Endothelial cell of umbilical vein (primary cell): ENCODE data around the gene DUS2. TPM values are rescaled to one million over a fixed set of nuclear protein-coding genes. Genes with fewer than 3 reads are reported as not detected.

Experiments
- BruUV-seq: library from RNA; stranded (reverse); fragments of 400-500 nt; replicated peaks from 2 replicates; lab custom pipeline; 2021; lab: Mats Ljungman, UMichigan
- CTCF ChIA-PET: fragments of 300-600, 350-600 bp; sonication (Branson Sonifier 250); formaldehyde crosslinking; loops from one replicate; lab custom pipeline; 2021; ENCODE audit warnings: antibody characterized with exemption, inconsistent platforms; lab: Charles Lee
- POLR2A ChIA-PET: fragments of 300-600, 350-600 bp; sonication (Branson Sonifier 250); formaldehyde crosslinking; loops from one replicate; lab custom pipeline; 2021; ENCODE audit warnings: antibody characterized with exemption, inconsistent platforms; lab: Charles Lee
- DNase-seq: peaks from one replicate; pipeline ENCODE4 v3.0.0-alpha.2; 2011; ENCODE audit warnings: low read depth, low spot score
- FAIRE-seq: peaks from 2 replicates; lab custom pipeline; 2011; peaks lifted over from hg19 to GRCh38; lab: Jason Lieb, UNC
- H2AFZ ChIP-seq: 2 replicates; pipeline ENCODE4 v1.6.0; 2012; ENCODE audit warnings: low read depth, low read length, control low read depth, inconsistent platforms
- H3K27ac ChIP-seq: 2 replicates; pipeline ENCODE4 v1.5.1; 2011; ENCODE audit warnings: low read depth, mild to moderate bottlenecking, control low read depth, low read length, moderate library complexity; ENCODE audit not compliant: insufficient read depth
- H3K27me3 ChIP-seq, 2 experiments: 2 replicates each; pipeline versions ENCODE4 v1.6.0 to v1.6.1; 2011; ENCODE audit warnings: low read length in 2 of 2, mixed read lengths in 1 of 2; ENCODE audit not compliant: control insufficient read depth in 2 of 2, insufficient read depth in 2 of 2
- H3K36me3 ChIP-seq, 2 experiments: 2 replicates in 1 of 2; 3 replicates in 1 of 2; pipeline ENCODE4 v1.5.1; 2011; ENCODE audit warnings: low read length in 2 of 2, mild to moderate bottlenecking in 1 of 2, moderate library complexity in 1 of 2; ENCODE audit not compliant: control insufficient read depth in 2 of 2, insufficient read depth in 2 of 2; ENCODE audit errors: extremely low read depth in 1 of 2
- H3K4me1 ChIP-seq: 3 replicates; pipeline ENCODE4 v1.5.1; 2011; ENCODE audit warnings: mild to moderate bottlenecking, low read length; ENCODE audit not compliant: control insufficient read depth, insufficient read depth; ENCODE audit errors: extremely low read depth
- H3K4me2 ChIP-seq: 2 replicates; pipeline ENCODE4 v1.6.1; 2011; ENCODE audit warnings: low read length, control low read depth, mixed read lengths; ENCODE audit not compliant: insufficient read depth
- H3K4me3 ChIP-seq, 3 experiments: fragments of 200-600 bp in 1 of 3; sonication (generic), shearing (Covaris generic) in 1 of 3; replicated peaks in 1 of 3; 2 replicates each; pipeline ENCODE4 v1.5.1; 2011 to 2016; ENCODE audit warnings: control low read depth in 3 of 3, low read length in 3 of 3, mild to moderate bottlenecking in 2 of 3, inconsistent platforms in 1 of 3, low read depth in 1 of 3, moderate library complexity in 1 of 3; ENCODE audit not compliant: insufficient read depth in 1 of 3
- H3K79me2 ChIP-seq: 2 replicates; pipeline ENCODE4 v1.6.0; 2012; ENCODE audit warnings: low read length, inconsistent platforms; ENCODE audit not compliant: control insufficient read depth, insufficient read depth
- H3K9ac ChIP-seq: replicated peaks from 2 replicates; pipeline ENCODE3; 2011; ENCODE audit warnings: low read length, control low read depth; ENCODE audit not compliant: insufficient read depth; ENCODE audit errors: extremely low read depth
- H3K9me1 ChIP-seq: replicated peaks from 3 replicates; pipeline ENCODE4 v1.6.0; 2011; ENCODE audit warnings: mild to moderate bottlenecking, low read length; ENCODE audit not compliant: control insufficient read depth, insufficient read depth; ENCODE audit errors: extremely low read depth
- H3K9me3 ChIP-seq: replicated peaks from 2 replicates; pipeline ENCODE4 v1.5.1; 2012; ENCODE audit warnings: low read length, inconsistent platforms; ENCODE audit not compliant: control insufficient read depth, insufficient read depth
- H4K20me1 ChIP-seq: replicated peaks from 2 replicates; pipeline ENCODE3; 2011; ENCODE audit warnings: mild to moderate bottlenecking, low read length; ENCODE audit not compliant: control insufficient read depth, insufficient read depth; ENCODE audit errors: extremely low read depth
- EZH2 ChIP-seq: IDR thresholded peaks from 2 replicates; pipeline ENCODE4 v1.6.1; 2012; ENCODE audit warnings: borderline replicate concordance, low read depth, mild to moderate bottlenecking, moderate library complexity, low read length, inconsistent platforms; ENCODE audit not compliant: severe bottlenecking
- FOS ChIP-seq: IDR thresholded peaks from 2 replicates; pipeline ENCODE4 v1.6.1; 2011; ENCODE audit warnings: mild to moderate bottlenecking, low read length, moderate library complexity, borderline replicate concordance; ENCODE audit not compliant: insufficient read depth
- GATA2 ChIP-seq: IDR thresholded peaks from 2 replicates; pipeline ENCODE4 v1.7.0; 2011; ENCODE audit warnings: low read depth, mild to moderate bottlenecking, moderate library complexity, mixed read lengths, low read length; ENCODE audit not compliant: insufficient read length, insufficient read depth
- JUN ChIP-seq: IDR thresholded peaks from 2 replicates; pipeline ENCODE4 v1.6.1; 2011; ENCODE audit warnings: borderline replicate concordance, low read depth; ENCODE audit not compliant: insufficient read length, insufficient read depth
- MAX ChIP-seq: IDR thresholded peaks from 2 replicates; pipeline ENCODE4 v1.6.1; 2011; ENCODE audit not compliant: insufficient read depth, insufficient read length
- MYC ChIP-seq: IDR thresholded peaks from one replicate; pipeline ENCODE4 v1.6.1; 2011; ENCODE audit warnings: mild to moderate bottlenecking, low read depth, low read length
- POLR2A ChIP-seq: IDR thresholded peaks from 2 replicates; pipeline ENCODE4 v1.6.1; 2012; ENCODE audit warnings: low read depth, mild to moderate bottlenecking, control low read depth, low read length
- POLR2AphosphoS5 ChIP-seq: IDR thresholded peaks from 2 replicates; pipeline ENCODE4 v1.6.1; 2012; ENCODE audit warnings: low read depth, mild to moderate bottlenecking, control low read depth, low read length, moderate library complexity; ENCODE audit not compliant: insufficient read depth
- dilution Hi-C: fragments of 300-500 bp; cut with MboI; formaldehyde crosslinking; loops from one replicate; pipeline ENCODE4 v1.15.0; 2019; ENCODE audit warnings: low sequenced_read_pairs; ENCODE audit not compliant: extremely low pct_ligation_motif_present
- intact Hi-C: fragments of 100-400 bp; cut with micrococcal nuclease; formaldehyde crosslinking; loops from one replicate; pipeline ENCODE4 v1.10.0; 2022
- polyA plus RNA-seq, 4 experiments: library from polyadenylated mRNA; depleted of rRNA in 3 of 4; stranded (reverse) in 3 of 4; unstranded in 1 of 4; fragments of >200 nt; gene quantifications; 2 replicates each; pipeline versions ENCODE4 v1.2.1 to v1.2.3, GENCODE V29; 2011 to 2012; ENCODE audit warnings: missing spikeins in 1 of 4
- total RNA-seq: library from RNA; stranded (reverse); gene quantifications from 2 replicates; pipeline ENCODE4 v1.2.3, GENCODE V29; 2021
- TF ChIP-seq, protein P1 (sequence below), 2 donors: IDR thresholded peaks; 1 replicate in 1 of 2; 2 replicates in 1 of 2; pipeline ENCODE4 v1.5.1; 2011; ENCODE audit warnings: low read length in 2 of 2, mild to moderate bottlenecking in 2 of 2, moderate library complexity in 2 of 2, control low read depth in 1 of 2, inconsistent platforms in 1 of 2, low read depth in 1 of 2; ENCODE audit not compliant: insufficient read depth in 1 of 2; ENCODE audit errors: extremely low read depth in 1 of 2

Gene DUS2
- total and polyA plus RNA-seq, 2 donors (not counting 3 experiments of a cell fraction or from before 2014, with no cell fraction given): 16.4 to 21.7 TPM

DNA sequence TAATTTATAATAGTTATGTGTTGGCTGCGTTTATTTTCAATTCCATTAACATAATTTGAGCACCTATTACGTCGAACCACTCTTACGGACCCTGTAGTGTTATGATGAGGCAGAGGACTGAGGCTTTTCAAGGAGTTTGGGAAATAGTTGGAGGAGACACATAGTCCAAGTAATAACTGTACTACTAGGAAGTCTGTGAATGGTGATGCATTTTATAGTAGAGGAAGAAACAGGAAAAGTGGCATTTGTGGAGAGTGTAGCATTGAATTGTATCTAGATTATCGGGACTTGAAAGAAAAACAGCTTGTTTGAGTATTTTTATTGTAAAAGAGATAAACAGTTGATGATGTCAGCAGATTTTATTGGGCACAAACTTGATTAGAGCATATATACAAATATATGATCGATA, 63.8 kb downstream of the DUS2 start:
- dilution Hi-C loops: no loop called here
- POLR2A ChIA-PET: no interaction called here
- peak overlapping the region; percentile 3 for H2AFZ ChIP-seq

DNA sequence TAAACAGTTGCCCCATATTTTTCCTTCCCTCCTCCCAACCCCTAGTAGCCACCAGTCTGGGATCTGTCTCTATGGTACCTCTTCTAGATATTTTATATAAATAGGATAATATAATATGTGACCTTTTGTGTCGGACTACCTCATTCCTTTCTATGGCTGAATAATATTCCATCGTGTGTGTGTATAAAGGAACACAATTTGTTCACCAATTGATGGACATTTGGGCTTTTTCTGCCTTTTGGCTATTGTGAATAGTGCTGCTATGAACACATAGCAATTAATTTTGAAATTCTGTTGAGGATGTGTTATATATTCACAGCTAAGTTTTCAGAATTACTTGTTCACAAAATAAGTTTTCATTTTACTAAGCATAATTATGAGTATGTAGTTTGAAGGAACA, 64.6 kb downstream of the DUS2 start:
- no TSS peak for BruUV-seq
- Histone ChIP-seq H3K36me3 (no peaks in the 10 kb centered on the region), H3K9ac (no peak overlapping the region), H3K9me1 (no peaks in the 10 kb centered on the region), H3K4me1 (peaks cover 25% of the 10 kb centered on the region), H3K27me3 (no peaks in the 10 kb centered on the region), H3K9me3 (no peaks in the 10 kb centered on the region), H3K4me2 (peak overlapping the region; percentile 91), H4K20me1 (peaks cover 2% of the 10 kb centered on the region), H3K79me2 (peaks cover 64% of the 10 kb centered on the region), H3K27ac (no peak overlapping the region), H2AFZ (no peak overlapping the region), H3K4me3 (peak overlapping the region in 1 of 3 experiments; percentile 6)
- intact Hi-C loops: loop anchor here (5.0 to 10.0 kb wide), 2 partner anchors 40 to 237 kb away; no protein-coding TSS in a partner anchor
- TF ChIP-seq, protein P1, sequence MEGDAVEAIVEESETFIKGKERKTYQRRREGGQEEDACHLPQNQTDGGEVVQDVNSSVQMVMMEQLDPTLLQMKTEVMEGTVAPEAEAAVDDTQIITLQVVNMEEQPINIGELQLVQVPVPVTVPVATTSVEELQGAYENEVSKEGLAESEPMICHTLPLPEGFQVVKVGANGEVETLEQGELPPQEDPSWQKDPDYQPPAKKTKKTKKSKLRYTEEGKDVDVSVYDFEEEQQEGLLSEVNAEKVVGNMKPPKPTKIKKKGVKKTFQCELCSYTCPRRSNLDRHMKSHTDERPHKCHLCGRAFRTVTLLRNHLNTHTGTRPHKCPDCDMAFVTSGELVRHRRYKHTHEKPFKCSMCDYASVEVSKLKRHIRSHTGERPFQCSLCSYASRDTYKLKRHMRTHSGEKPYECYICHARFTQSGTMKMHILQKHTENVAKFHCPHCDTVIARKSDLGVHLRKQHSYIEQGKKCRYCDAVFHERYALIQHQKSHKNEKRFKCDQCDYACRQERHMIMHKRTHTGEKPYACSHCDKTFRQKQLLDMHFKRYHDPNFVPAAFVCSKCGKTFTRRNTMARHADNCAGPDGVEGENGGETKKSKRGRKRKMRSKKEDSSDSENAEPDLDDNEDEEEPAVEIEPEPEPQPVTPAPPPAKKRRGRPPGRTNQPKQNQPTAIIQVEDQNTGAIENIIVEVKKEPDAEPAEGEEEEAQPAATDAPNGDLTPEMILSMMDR (IDR thresholded peaks at IDR 0.05; ENCODE audit: extremely low read depth in 1 of 2, insufficient read depth in 1 of 2, low read depth in 1 of 2, low read length in 2 of 2): no peak
- no peak for TF ChIP-seq MAX
- no peak for TF ChIP-seq GATA2
- TF ChIP-seq POLR2AphosphoS5: no peak
- TF ChIP-seq JUN: no peak
- no peak for TF ChIP-seq FOS
- TF ChIP-seq MYC: no peak
- TF ChIP-seq POLR2A: no peak
- no peak for TF ChIP-seq EZH2
- no peak for DNase-seq
- ChIA-PET POLR2A (no interaction called here), CTCF (interaction anchor here (1.6 kb wide), 1 partner anchor 9 kb away, joined by 4 read pairs; no protein-coding TSS in a partner anchor)
- dilution Hi-C loops: no loop called here
- no peak for FAIRE-seq

More for the DNA sequence above, 63.8 kb downstream of the DUS2 start:
- Histone ChIP-seq H3K4me2 (peak overlapping the region; percentile 91), H3K27me3 (no peaks in the 10 kb centered on the region), H3K27ac (peak overlapping the region; percentile 39), H3K79me2 (peaks cover 57% of the 10 kb centered on the region), H3K9me3 (no peaks in the 10 kb centered on the region), H3K4me3 (peak overlapping the region; percentile 67 to 97 (median 89)), H3K9me1 (no peaks in the 10 kb centered on the region), H3K9ac (peak overlapping the region; percentile 69), H3K36me3 (no peaks in the 10 kb centered on the region), H3K4me1 (peaks cover 25% of the 10 kb centered on the region), H4K20me1 (peaks cover 2% of the 10 kb centered on the region)
- DNase-seq (no peak), FAIRE-seq (peak; percentile 46)
- CTCF ChIA-PET: interaction anchor here (0.7 to 5.1 kb wide), 8 partner anchors 9 to 270 kb away, joined by 3 to 34 read pairs (median 4); no protein-coding TSS in a partner anchor
- intact Hi-C loops: loop anchor here (1.0 to 10.0 kb wide), 3 partner anchors 40 to 238 kb away; no protein-coding TSS in a partner anchor
- BruUV-seq: TSS peak; percentile 20
- TF ChIP-seq, protein P1 (IDR thresholded peaks at IDR 0.05; ENCODE audit: extremely low read depth in 1 of 2, insufficient read depth in 1 of 2, low read depth in 1 of 2, low read length in 2 of 2): no peak
- no peak for TF ChIP-seq POLR2A
- TF ChIP-seq GATA2: no peak
- no peak for TF ChIP-seq EZH2
